ENCODE results near the gene MBD4.

DNA sequence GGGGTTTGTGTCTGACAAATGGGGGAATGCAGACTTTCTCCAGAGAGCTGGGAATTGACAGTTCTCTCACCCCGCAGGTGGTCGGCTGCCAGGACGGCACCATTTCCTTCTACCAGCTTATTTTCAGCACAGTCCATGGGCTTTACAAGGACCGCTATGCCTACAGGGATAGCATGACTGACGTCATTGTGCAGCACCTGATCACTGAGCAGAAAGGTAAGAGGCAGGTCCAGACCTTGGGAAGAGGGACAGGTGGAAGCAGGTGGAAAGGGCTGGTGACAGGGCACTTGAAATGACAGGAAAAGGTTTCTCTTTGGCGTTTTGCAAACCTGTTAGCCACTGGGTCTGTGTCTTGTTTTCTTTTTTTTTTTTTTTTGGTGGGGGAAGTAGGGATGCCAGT, 36.8 kb upstream of the MBD4 start:
- no peak for TF ChIP-seq CTCF (conservative IDR thresholded peaks at IDR 0.05; ENCODE audit: low read depth in 2 of 2)
- TF ChIP-seq STAT1 (IDR thresholded peaks at IDR 0.05; ENCODE audit: unreplicated experiment), result no peak
- no peak for TF ChIP-seq EZH2 (IDR thresholded peaks at IDR 0.05; ENCODE audit: low read depth, unreplicated experiment)
- TF ChIP-seq NANOG (IDR thresholded peaks at IDR 0.05; ENCODE audit: borderline replicate concordance), result no peak
- TF ChIP-seq, protein P1, sequence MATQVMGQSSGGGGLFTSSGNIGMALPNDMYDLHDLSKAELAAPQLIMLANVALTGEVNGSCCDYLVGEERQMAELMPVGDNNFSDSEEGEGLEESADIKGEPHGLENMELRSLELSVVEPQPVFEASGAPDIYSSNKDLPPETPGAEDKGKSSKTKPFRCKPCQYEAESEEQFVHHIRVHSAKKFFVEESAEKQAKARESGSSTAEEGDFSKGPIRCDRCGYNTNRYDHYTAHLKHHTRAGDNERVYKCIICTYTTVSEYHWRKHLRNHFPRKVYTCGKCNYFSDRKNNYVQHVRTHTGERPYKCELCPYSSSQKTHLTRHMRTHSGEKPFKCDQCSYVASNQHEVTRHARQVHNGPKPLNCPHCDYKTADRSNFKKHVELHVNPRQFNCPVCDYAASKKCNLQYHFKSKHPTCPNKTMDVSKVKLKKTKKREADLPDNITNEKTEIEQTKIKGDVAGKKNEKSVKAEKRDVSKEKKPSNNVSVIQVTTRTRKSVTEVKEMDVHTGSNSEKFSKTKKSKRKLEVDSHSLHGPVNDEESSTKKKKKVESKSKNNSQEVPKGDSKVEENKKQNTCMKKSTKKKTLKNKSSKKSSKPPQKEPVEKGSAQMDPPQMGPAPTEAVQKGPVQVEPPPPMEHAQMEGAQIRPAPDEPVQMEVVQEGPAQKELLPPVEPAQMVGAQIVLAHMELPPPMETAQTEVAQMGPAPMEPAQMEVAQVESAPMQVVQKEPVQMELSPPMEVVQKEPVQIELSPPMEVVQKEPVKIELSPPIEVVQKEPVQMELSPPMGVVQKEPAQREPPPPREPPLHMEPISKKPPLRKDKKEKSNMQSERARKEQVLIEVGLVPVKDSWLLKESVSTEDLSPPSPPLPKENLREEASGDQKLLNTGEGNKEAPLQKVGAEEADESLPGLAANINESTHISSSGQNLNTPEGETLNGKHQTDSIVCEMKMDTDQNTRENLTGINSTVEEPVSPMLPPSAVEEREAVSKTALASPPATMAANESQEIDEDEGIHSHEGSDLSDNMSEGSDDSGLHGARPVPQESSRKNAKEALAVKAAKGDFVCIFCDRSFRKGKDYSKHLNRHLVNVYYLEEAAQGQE (IDR thresholded peaks at IDR 0.05; ENCODE audit: unreplicated experiment), result no peak
- TF ChIP-seq POLR2AphosphoS5 (IDR thresholded peaks at IDR 0.05; ENCODE audit: low read depth), result no peak
- TF ChIP-seq JUNB (IDR thresholded peaks at IDR 0.05; ENCODE audit: unreplicated experiment), result no peak
- TF ChIP-seq EZH2phosphoT487 (IDR thresholded peaks at IDR 0.05; ENCODE audit: unreplicated experiment), result no peak
- TF ChIP-seq ETS1 (IDR thresholded peaks at IDR 0.05), result no peak
- no peak for TF ChIP-seq CREB1 (CRISPR knock-in tag; IDR thresholded peaks at IDR 0.05; ENCODE audit: low read depth)
- TF ChIP-seq ZNF114 (CRISPR knock-in tag; IDR thresholded peaks at IDR 0.05), result no peak
